Erythroblast (primary cell): ENCODE data around the gene ACTR10.

Experiments
- GATA1 ChIP-seq: IDR thresholded peaks from 2 replicates; pipeline ENCODE4 v1.6.1; 2011; ENCODE audit warnings: low read depth, mild to moderate bottlenecking, control low read depth, low read length, moderate library complexity
- POLR2A ChIP-seq: IDR thresholded peaks from 2 replicates; pipeline ENCODE4 v1.6.1; 2011; ENCODE audit warnings: mild to moderate bottlenecking, low read length

- TF ChIP-seq POLR2A: no peak
- no peak for TF ChIP-seq GATA1
Measured at GRCh38 chr14:58245562-58245961, 45.6 kb downstream of the ACTR10 start.
